ENCODE measurements around the gene PARVG. TPM values are rescaled to one million over a fixed set of nuclear protein-coding genes. Genes with fewer than 3 reads are reported as not detected.

The PARVG gene
- total RNA-seq, 1 donor: 87.6 TPM

DNA sequence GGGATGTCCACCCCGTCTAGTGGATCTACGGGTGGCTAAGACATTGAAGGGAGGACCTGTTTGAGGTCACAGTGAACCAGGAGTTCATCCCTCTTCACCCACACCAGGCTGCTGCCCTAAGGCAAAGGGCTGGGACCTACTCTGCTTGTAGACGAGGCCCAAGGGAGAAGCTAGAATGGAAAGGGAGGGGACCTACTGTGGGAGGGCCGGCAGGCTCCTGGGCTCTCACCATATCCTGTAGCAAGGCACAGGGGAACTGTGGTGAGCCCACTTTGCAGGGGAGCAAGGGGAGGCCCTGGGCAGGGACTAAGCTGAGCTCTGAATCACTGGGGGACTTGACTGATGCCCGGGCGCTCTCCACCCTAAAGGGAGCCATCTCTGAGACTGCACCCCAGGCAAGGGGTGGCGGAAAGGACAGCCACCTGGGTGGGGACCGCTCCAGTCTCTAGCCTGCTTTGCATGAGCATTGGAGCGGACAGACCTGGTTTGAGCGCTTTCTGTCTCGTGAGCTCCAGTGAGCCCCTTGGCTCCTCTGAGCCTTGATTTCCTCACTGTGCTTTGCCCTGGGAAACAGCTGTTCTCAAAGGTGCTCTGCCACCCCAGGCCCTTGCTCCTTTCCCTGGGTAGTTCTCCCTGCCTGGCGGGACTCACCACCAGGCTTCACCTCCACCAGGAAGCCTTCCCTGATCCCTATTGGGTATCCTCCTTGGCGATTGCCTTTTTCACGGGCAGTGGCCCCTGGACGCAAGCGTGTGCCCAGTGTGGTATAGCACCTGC, 24.2 kb downstream of the PARVG start:
- Histone ChIP-seq H3K9me3 (ENCODE audit: low read depth, low read length) (peaks cover 8% of the 10 kb centered on the region), H3K4me1 (ENCODE audit: insufficient read depth, low read length) (peaks cover 22% of the 10 kb centered on the region), H3K4me3 (ENCODE audit: low read length) (no peak overlapping the region), H3K27me3 (ENCODE audit: insufficient read depth, low read length) (no peaks in the 10 kb centered on the region)

DNA sequence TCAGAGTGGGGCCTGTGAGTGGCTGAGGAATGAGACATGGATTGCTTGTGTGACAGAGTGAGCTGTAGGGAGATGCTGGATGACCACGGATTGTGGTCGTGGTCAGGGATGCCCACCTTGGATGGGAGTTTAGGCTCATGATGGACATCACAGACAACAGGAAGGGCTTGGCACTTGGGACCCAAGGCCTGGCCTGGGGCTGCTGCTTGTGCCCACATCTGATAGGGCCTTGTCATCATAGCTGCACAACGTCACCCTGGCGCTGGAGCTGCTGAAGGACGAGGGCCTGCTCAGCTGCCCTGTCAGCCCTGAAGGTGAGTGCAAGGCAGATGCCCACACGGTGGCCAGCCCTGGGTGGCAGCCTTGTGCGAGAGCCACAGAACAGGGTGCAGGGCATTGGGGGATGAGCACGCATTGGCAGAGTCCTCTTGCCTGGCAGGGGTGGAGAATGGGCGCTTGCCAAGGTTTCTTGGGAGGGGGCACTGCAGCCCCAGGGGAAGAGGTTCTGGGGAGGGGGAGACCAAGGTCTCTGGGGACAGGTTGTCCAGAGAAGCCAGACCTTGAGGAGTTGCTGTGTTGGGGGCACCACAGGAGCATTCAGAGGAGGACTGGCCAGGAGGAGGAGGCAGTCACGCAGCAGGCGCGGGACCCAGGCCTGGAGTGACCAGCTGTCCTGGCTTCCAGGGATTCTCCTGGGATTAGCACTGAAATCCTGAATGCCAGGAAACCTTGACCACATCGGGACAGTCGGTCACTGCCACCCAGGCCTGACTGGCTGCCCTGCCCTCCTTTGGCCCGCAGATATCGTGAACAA, 25.0 kb downstream of the PARVG start:
- Histone ChIP-seq H3K27me3 (ENCODE audit: insufficient read depth, low read length) (no peaks in the 10 kb centered on the region), H3K4me3 (ENCODE audit: low read length) (no peak overlapping the region)

DNA sequence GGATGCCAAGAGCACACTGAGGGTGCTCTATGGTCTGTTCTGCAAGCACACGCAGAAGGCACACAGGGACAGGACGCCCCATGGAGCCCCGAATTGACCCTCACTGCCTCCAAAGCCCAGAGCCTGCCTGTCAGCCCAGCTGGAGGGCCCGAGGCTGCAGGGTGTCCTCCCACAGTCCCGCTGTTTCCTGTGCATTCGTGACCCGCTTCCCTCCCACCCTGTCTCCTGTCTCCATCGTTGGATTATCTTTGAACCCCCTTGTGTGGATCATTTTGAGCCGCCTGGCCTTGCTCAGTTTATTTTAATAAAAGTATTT, 25.6 kb downstream of the PARVG start:
- Histone ChIP-seq H3K4me3 (ENCODE audit: low read length) (no peak overlapping the region), H3K27me3 (ENCODE audit: insufficient read depth, low read length) (no peaks in the 10 kb centered on the region), H3K9me3 (ENCODE audit: low read depth, low read length) (peaks cover 10% of the 10 kb centered on the region), H3K4me1 (ENCODE audit: insufficient read depth, low read length) (peaks cover 34% of the 10 kb centered on the region)

More for the DNA sequence above, 25.0 kb downstream of the PARVG start:
- peaks cover 10% of the 10 kb centered on the region for H3K9me3 ChIP-seq (ENCODE audit: low read depth, low read length)
- H3K4me1 ChIP-seq (ENCODE audit: insufficient read depth, low read length): peaks cover 28% of the 10 kb centered on the region

DNA sequence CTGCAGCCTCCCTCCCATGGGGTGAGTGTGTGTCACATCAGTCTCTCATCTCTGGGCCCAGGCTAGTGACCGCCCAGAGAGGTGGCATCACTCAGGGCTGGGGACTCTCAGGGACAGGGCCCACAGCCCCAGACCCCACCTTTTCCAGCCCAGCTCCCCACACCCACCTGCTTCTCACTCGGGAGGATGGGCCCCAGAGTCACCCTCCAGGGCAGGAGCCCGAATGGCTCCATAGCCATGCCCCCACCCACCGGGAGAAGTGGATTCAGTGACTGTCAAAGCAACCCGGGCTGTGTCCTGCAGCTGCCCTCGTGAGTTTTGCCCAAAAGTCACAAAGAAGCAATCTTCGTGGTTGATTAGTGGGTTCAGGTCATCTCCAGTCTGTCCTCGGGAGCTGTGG, 26.0 kb downstream of the PARVG start:
- H3K9me3 ChIP-seq (ENCODE audit: low read depth, low read length): peaks cover 10% of the 10 kb centered on the region
- H3K27me3 ChIP-seq (ENCODE audit: insufficient read depth, low read length): no peaks in the 10 kb centered on the region
- H3K4me1 ChIP-seq (ENCODE audit: insufficient read depth, low read length): peaks cover 38% of the 10 kb centered on the region
- no peak overlapping the region for H3K4me3 ChIP-seq (ENCODE audit: low read length)

DNA sequence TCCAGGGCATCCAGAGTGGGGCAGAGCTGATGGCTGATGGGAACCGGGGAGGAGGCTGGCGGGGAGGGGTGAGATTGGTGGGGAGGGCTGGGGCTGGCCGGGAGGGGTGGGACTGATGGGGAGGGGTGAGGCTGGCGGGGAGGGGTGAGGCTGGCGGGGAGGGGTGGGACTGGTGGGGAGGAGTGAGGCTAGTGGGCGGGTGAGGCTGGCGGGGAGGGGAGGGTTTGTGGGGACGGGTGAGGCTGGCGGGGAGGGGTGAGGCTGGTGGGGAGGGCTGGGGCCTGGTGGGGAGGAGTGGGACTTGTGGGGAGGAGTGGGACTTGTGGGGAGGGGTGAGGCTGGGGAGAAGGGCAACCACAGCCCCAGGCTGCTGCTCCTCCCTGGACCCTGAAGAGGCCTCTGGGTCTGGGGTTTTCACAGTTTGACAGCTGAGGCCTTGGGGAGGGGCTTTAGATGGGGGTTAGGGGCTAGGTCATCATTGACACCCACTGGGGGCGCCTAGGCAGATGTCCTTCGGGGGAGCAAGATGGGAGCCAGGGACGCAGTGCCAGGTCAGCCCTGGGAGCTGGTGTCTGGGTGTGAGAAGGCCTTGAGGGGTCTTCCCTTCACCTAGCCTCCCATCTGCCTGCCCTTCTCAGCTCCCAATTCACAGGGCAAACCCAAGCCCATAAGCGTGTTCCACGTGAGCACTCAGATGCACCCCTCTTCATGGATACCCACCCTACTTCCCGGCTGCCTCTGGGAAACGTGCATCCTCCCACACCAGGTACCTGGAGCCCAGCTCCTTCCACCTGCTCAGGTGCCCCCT, 26.7 kb downstream of the PARVG start:
- peaks cover 10% of the 10 kb centered on the region for H3K9me3 ChIP-seq (ENCODE audit: low read depth, low read length)
- no peaks in the 10 kb centered on the region for H3K27me3 ChIP-seq (ENCODE audit: insufficient read depth, low read length)
- no peak overlapping the region for H3K4me3 ChIP-seq (ENCODE audit: low read length)
- peaks cover 44% of the 10 kb centered on the region for H3K4me1 ChIP-seq (ENCODE audit: insufficient read depth, low read length)

DNA sequence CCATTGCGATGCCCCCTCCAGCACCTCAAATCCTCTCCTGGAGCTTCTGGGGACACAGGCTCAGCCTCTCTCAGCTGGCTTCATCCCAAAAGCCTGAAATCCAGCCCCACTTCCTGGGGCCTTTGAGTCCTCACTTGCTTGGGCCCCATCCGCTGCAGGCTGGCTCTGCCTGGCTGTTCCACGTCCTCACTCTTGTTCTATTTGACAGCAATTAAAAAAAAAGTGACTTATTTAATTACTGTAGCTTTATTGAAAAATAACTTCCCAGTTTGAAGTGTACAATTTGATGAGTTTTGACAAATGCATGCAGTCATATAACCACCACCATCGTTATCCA, 27.2 kb downstream of the PARVG start:
- Histone ChIP-seq H3K9me3 (ENCODE audit: low read depth, low read length) (peaks cover 10% of the 10 kb centered on the region), H3K4me1 (ENCODE audit: insufficient read depth, low read length) (peaks cover 50% of the 10 kb centered on the region), H3K4me3 (ENCODE audit: low read length) (no peak overlapping the region), H3K27me3 (ENCODE audit: insufficient read depth, low read length) (no peaks in the 10 kb centered on the region)

- Histone ChIP-seq H3K27me3 (ENCODE audit: insufficient read depth, low read length) (no peaks in the 10 kb centered on the region), H3K4me3 (ENCODE audit: low read length) (no peak overlapping the region), H3K4me1 (ENCODE audit: insufficient read depth, low read length) (peaks cover 53% of the 10 kb centered on the region), H3K9me3 (ENCODE audit: low read depth, low read length) (peaks cover 10% of the 10 kb centered on the region)
These were observed 28.6 kb downstream of the PARVG start for GRCh38 chr22:44209343-44209742.

GRCh38 chr22:44210722-44211121, 30.0 kb downstream of the PARVG start:
- H3K27me3 ChIP-seq (ENCODE audit: insufficient read depth, low read length): no peaks in the 10 kb centered on the region
- peaks cover 45% of the 10 kb centered on the region for H3K4me1 ChIP-seq (ENCODE audit: insufficient read depth, low read length)
- H3K4me3 ChIP-seq (ENCODE audit: low read length): no peak overlapping the region
- peaks cover 10% of the 10 kb centered on the region for H3K9me3 ChIP-seq (ENCODE audit: low read depth, low read length)

- H3K4me3 ChIP-seq (ENCODE audit: low read length): no peak overlapping the region
- peaks cover 10% of the 10 kb centered on the region for H3K9me3 ChIP-seq (ENCODE audit: low read depth, low read length)
- no peaks in the 10 kb centered on the region for H3K27me3 ChIP-seq (ENCODE audit: insufficient read depth, low read length)
- peaks cover 45% of the 10 kb centered on the region for H3K4me1 ChIP-seq (ENCODE audit: insufficient read depth, low read length)
These were observed 30.7 kb downstream of the PARVG start for GRCh38 chr22:44211256-44211945.

GRCh38 chr22:44211946-44212930, 31.5 kb downstream of the PARVG start:
- H3K4me1 ChIP-seq (ENCODE audit: insufficient read depth, low read length): peaks cover 45% of the 10 kb centered on the region
- peaks cover 10% of the 10 kb centered on the region for H3K9me3 ChIP-seq (ENCODE audit: low read depth, low read length)
- H3K4me3 ChIP-seq (ENCODE audit: low read length): no peak overlapping the region
- no peaks in the 10 kb centered on the region for H3K27me3 ChIP-seq (ENCODE audit: insufficient read depth, low read length)

- H3K4me3 ChIP-seq (ENCODE audit: low read length): no peak overlapping the region
- peaks cover 45% of the 10 kb centered on the region for H3K4me1 ChIP-seq (ENCODE audit: insufficient read depth, low read length)
- no peaks in the 10 kb centered on the region for H3K27me3 ChIP-seq (ENCODE audit: insufficient read depth, low read length)
- peaks cover 10% of the 10 kb centered on the region for H3K9me3 ChIP-seq (ENCODE audit: low read depth, low read length)
These were observed 32.2 kb downstream of the PARVG start for GRCh38 chr22:44212936-44213335.

DNA sequence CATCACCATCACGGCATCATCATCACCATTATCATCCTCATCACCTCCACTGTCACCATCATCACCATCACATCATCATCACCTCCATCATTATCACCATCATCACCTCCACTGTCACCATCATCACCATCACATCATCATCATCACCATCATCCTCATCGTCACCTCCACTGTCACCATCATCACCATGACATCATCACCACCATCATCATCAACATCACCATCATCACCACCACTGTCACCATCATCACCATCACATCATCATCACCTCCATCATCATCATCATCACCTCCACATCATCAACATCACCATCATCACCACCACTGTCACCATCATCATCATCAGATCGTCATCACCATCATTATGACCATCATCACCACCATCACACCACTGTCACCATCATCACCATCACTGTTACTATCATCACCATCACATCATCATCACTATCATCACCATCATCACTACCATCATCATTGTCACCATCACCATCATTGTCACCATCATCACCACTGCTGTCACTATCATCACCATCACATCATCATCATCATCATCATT, 32.8 kb downstream of the PARVG start:
- Histone ChIP-seq H3K4me3 (ENCODE audit: low read length) (no peak overlapping the region), H3K27me3 (ENCODE audit: insufficient read depth, low read length) (no peaks in the 10 kb centered on the region), H3K4me1 (ENCODE audit: insufficient read depth, low read length) (peaks cover 40% of the 10 kb centered on the region), H3K9me3 (ENCODE audit: low read depth, low read length) (peaks cover 10% of the 10 kb centered on the region)

GRCh38 chr22:44214187-44214586, 33.5 kb downstream of the PARVG start:
- no peaks in the 10 kb centered on the region for H3K27me3 ChIP-seq (ENCODE audit: insufficient read depth, low read length)
- H3K4me1 ChIP-seq (ENCODE audit: insufficient read depth, low read length): peaks cover 36% of the 10 kb centered on the region
- no peak overlapping the region for H3K4me3 ChIP-seq (ENCODE audit: low read length)
- peaks cover 9% of the 10 kb centered on the region for H3K9me3 ChIP-seq (ENCODE audit: low read depth, low read length)

Measured in mononuclear cell (primary cell).